Upper lobe of left lung (tissue), 6 donors: ENCODE results near the gene ATP6V1F. TPM values are rescaled to one million over a fixed set of nuclear protein-coding genes. Genes with fewer than 3 reads are reported as not detected.
A peak's percentile ranks its signal among the peaks of the same experiment; 100 is the strongest.

Source experiments
- ATAC-seq, 2 donors: fragments of 200-7000 bp; cut with Tn5 transposase; one replicate each; pipeline ENCODE4 v1.9.1; 2022; ENCODE audit warnings: mild to moderate bottlenecking in 2 of 2, moderate library complexity in 2 of 2; ENCODE audit not compliant: low FRiP score in 2 of 2
- DNase-seq, 2 donors: peaks; one replicate each; pipeline ENCODE4 v3.0.0-alpha.2; 2019 to 2020
- H3K27ac ChIP-seq, 4 donors: fragments of 200-600 bp; sonication (generic); one replicate each; pipeline ENCODE4 v1.5.1; 2016 to 2019
- H3K27me3 ChIP-seq, 4 donors: fragments of 200-600 bp; sonication (generic); one replicate each; pipeline ENCODE4 v1.5.1; 2017 to 2019
- H3K36me3 ChIP-seq, 4 donors: fragments of 200-600 bp; sonication (generic); one replicate each; pipeline ENCODE4 v1.5.1; 2016 to 2019
- H3K4me1 ChIP-seq, 4 donors: fragments of 200-600 bp; sonication (generic); one replicate each; pipeline ENCODE4 v1.5.1; 2018 to 2019
- H3K4me3 ChIP-seq, 4 donors: fragments of 200-600 bp; sonication (generic); one replicate each; pipeline ENCODE4 v1.5.1; 2017 to 2019; ENCODE audit warnings: mild to moderate bottlenecking in 2 of 4, moderate library complexity in 1 of 4
- H3K9me3 ChIP-seq, 4 donors: fragments of 200-600 bp; sonication (generic); one replicate each; pipeline ENCODE4 v1.5.1; 2018 to 2019
- CTCF ChIP-seq, 6 experiments: fragments of 450-650 bp in 4 of 6; fragments of 200-600 bp in 2 of 6; sonication (generic) in 2 of 6; IDR thresholded peaks; one replicate each; pipeline ENCODE4 v1.5.1; 2016 to 2019; ENCODE audit warnings: antibody characterized with exemption in 6 of 6
- EP300 ChIP-seq, 4 donors: sonication (generic); formaldehyde crosslinking; IDR thresholded peaks; one replicate each; pipeline ENCODE4 v1.5.1; 2017; ENCODE audit warnings: antibody characterized with exemption in 4 of 4, control low read depth in 2 of 4
- POLR2A ChIP-seq, 4 donors: fragments of 450-650 bp; IDR thresholded peaks; one replicate each; pipeline ENCODE4 v1.5.1; 2016 to 2017; ENCODE audit warnings: antibody characterized with exemption in 4 of 4, mild to moderate bottlenecking in 2 of 4
- POLR2AphosphoS5 ChIP-seq, 2 donors: sonication (generic); formaldehyde crosslinking; IDR thresholded peaks; one replicate each; pipeline ENCODE4 v1.5.1; 2017; ENCODE audit warnings: antibody characterized with exemption in 2 of 2
- WGBS, 2 donors: methylation state at CpG; one replicate each; pipeline ENCODE4 v1.1.5; 2017 to 2018; 5-methylcytosine and 5-hydroxymethylcytosine counted together
- total RNA-seq, 6 donors: library from RNA; depleted of rRNA in 4 of 6; stranded (reverse); fragments of >200 nt in 4 of 6; gene quantifications; one replicate each; pipeline versions ENCODE4 v1.1.0 to v1.2.1, GENCODE V29; 2016 to 2021
- donor health status: DM: no; HTN: no; CAD: no; lungs with moderate emphysema.
- donor health status: DM: no; HTN: yes; CAD: no; lungs with severe emphysema.

The ATP6V1F gene
- total RNA-seq, 6 donors from 2014 or later: 99.8 to 224 (median 156) TPM

DNA sequence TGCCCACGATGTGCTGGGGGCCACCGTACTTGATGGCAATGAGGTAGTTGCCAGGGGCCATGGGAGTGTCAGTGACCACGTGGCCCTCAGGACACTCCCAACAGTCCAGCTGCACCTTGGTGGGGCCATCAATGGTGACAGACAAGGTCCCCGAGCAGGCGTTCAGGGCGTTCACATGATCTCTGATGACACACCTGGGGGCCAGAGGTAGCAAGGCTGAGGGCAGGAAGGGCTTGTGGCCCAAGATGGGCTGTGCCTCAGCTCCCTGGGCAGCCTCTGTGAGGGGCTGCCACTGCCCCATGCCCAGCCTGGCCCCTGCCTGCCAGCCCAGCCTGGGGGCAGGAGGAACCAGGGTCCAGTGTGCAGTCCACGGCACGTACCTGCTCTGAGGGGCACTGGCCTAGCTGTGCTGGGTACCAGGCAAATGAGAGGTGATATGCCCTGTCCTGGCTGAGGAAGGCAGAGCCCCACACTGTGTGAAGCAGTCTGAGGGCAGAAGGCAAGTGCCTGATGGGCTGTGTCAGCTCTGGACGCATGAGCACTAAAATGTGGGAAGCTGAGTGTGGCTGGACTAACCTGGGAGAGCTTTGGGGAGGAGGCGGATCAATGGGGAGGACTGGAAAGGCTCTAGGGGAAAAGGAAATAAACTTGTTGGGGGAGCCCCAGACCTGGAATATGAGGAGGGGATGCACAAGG lies 51.4 kb downstream of the ATP6V1F start:
- no peak for DNase-seq
- TF ChIP-seq POLR2AphosphoS5 (IDR thresholded peaks at IDR 0.05) (no peak), POLR2A (IDR thresholded peaks at IDR 0.05) (no peak), CTCF (IDR thresholded peaks at IDR 0.05) (no peak), EP300 (IDR thresholded peaks at IDR 0.05) (no peak)
- no peaks in the 10 kb centered on the region for H3K36me3 ChIP-seq
- no peak overlapping the region for H3K27ac ChIP-seq
- 83 to 88% methylated on average over 4 to 6 of the region's 10 CpGs for WGBS, 2 donors
- peaks cover 0 to 39% (median 21%) of the 10 kb centered on the region in 4 donors for H3K27me3 ChIP-seq
- H3K4me3 ChIP-seq: no peak overlapping the region
- ATAC-seq: no peak
- H3K4me1 ChIP-seq: peaks cover 20 to 31% (median 22%) of the 10 kb centered on the region in 4 donors
- no peaks in the 10 kb centered on the region for H3K9me3 ChIP-seq

- Histone ChIP-seq H3K4me3 (no peak overlapping the region), H3K27me3 (peaks cover 0 to 37% (median 20%) of the 10 kb centered on the region in 4 donors)
- 38 to 40% methylated on average over 3 to 9 of the region's 11 CpGs for WGBS, 2 donors
Measured at GRCh38 chr7:128914566-128915151, 52.0 kb downstream of the ATP6V1F start.

GRCh38 chr7:128915271-128915819 lies 52.7 kb downstream of the ATP6V1F start:
- Histone ChIP-seq H3K4me1 (peaks cover 9 to 22% (median 16%) of the 10 kb centered on the region in 4 donors), H3K9me3 (no peaks in the 10 kb centered on the region), H3K36me3 (no peaks in the 10 kb centered on the region), H3K27ac (no peak overlapping the region), H3K27me3 (peaks cover 0 to 30% (median 17%) of the 10 kb centered on the region in 4 donors), H3K4me3 (peak overlapping the region in 3 of 4 donors; percentile 1 to 30 (median 5))
- TF ChIP-seq POLR2AphosphoS5 (IDR thresholded peaks at IDR 0.05) (no peak), POLR2A (IDR thresholded peaks at IDR 0.05) (no peak), CTCF (IDR thresholded peaks at IDR 0.05) (no peak), EP300 (IDR thresholded peaks at IDR 0.05) (no peak)
- ATAC-seq: no peak
- WGBS, 2 donors: 6 to 8% methylated on average over 26 to 27 of the region's 34 CpGs
- no peak for DNase-seq

More at GRCh38 chr7:128914566-128915151, 52.0 kb downstream of the ATP6V1F start:
- Histone ChIP-seq H3K4me1 (peaks cover 16 to 28% (median 22%) of the 10 kb centered on the region in 4 donors), H3K27ac (no peak overlapping the region), H3K36me3 (no peaks in the 10 kb centered on the region), H3K9me3 (no peaks in the 10 kb centered on the region)
- DNase-seq (no peak), ATAC-seq (no peak)
- TF ChIP-seq CTCF (IDR thresholded peaks at IDR 0.05) (no peak), EP300 (IDR thresholded peaks at IDR 0.05) (no peak), POLR2A (IDR thresholded peaks at IDR 0.05) (no peak), POLR2AphosphoS5 (IDR thresholded peaks at IDR 0.05) (no peak)

Other genes starting within 250 kb of the ATP6V1F start
- gene GARIN1A, start 190.6 kb upstream of the ATP6V1F start, total RNA-seq: 10 to 100 TPM in 2 of 6 donors, 1 to 10 TPM in 3, under 1 TPM in 1; 0.61 to 24.1 (median 3.1) TPM
- gene CALU, start 123.5 kb upstream of the ATP6V1F start, total RNA-seq: 100 to 1,000 TPM in 2 of 6 donors, 10 to 100 TPM in 4; 25.1 to 113 (median 76.6) TPM
- not detected for gene OPN1SW, start 87.1 kb upstream of the ATP6V1F start, total RNA-seq
- 1 to 10 TPM in 5 of 6 donors, under 1 TPM in 1; 0.46 to 7.2 (median 2.2) TPM for gene CCDC136, start 70.9 kb upstream of the ATP6V1F start, total RNA-seq
- gene FLNC, start 32.5 kb upstream of the ATP6V1F start, total RNA-seq: 10 to 100 TPM in 1 of 6 donors, 1 to 10 TPM in 5; 2.1 to 19.6 (median 4.9) TPM
- 1 to 10 TPM in 3 of 6 donors, under 1 TPM in 2, not detected in 1; 0.15 to 2.1 (median 1.1) TPM for gene KCP, start 47.9 kb downstream of the ATP6V1F start, total RNA-seq
- gene IRF5, start 75.1 kb downstream of the ATP6V1F start, total RNA-seq: 10 to 100 TPM; 10.7 to 83.8 (median 45.8) TPM
- 10 to 100 TPM; 21.6 to 37.7 (median 33.0) TPM for gene TNPO3, start 192.3 kb downstream of the ATP6V1F start, total RNA-seq